Kidney (tissue), 14 donors: ENCODE data around the gene CGB7. TPM values are rescaled to one million over a fixed set of nuclear protein-coding genes. Genes with fewer than 3 reads are reported as not detected.
"Not testable (repeated sequence)": the region's sequence is repeated elsewhere in the genome, so short reads cannot be mapped to it uniquely, and the experiment has no call there.

Experiments
- DNase-seq, 5 donors: peaks; one replicate each; pipeline ENCODE4 v3.0.0-alpha.2; 2013 to 2020
- FAIRE-seq: peaks from 2 replicates; lab custom pipeline; 2012; peaks lifted over from hg19 to GRCh38; lab: Jason Lieb, UNC
- H3K27ac ChIP-seq, 2 donors: one replicate each; pipeline ENCODE4 v1.7.0; 2013; ENCODE audit warnings: low read depth in 2 of 2, low read length in 2 of 2, inconsistent platforms in 1 of 2
- H3K27me3 ChIP-seq: one replicate; pipeline ENCODE4 v1.7.1; 2013; ENCODE audit warnings: low read length, inconsistent platforms; ENCODE audit not compliant: control insufficient read depth, insufficient read depth
- H3K36me3 ChIP-seq, 3 donors: one replicate each; pipeline versions ENCODE4 v1.7.0 to v1.7.1; 2013; ENCODE audit warnings: low read length in 3 of 3, control low read depth in 1 of 3, inconsistent platforms in 1 of 3; ENCODE audit not compliant: insufficient read depth in 3 of 3, control insufficient read depth in 2 of 3
- H3K4me1 ChIP-seq, 3 donors: one replicate each; pipeline versions ENCODE4 v1.7.0 to v1.7.1; 2013; ENCODE audit warnings: low read length in 3 of 3, inconsistent platforms in 1 of 3, low read depth in 1 of 3; ENCODE audit not compliant: control insufficient read depth in 2 of 3, insufficient read depth in 2 of 3
- H3K4me3 ChIP-seq, 3 donors: one replicate each; pipeline versions ENCODE4 v1.7.0 to v1.8.1; 2013; ENCODE audit warnings: low read length in 3 of 3, control low read depth in 1 of 3, inconsistent platforms in 1 of 3
- H3K9ac ChIP-seq, 3 donors: one replicate each; pipeline versions ENCODE4 v1.7.0 to v1.7.1; 2013; ENCODE audit warnings: low read length in 3 of 3, control low read depth in 1 of 3, inconsistent platforms in 1 of 3
- H3K9me3 ChIP-seq, 3 donors: one replicate each; pipeline versions ENCODE4 v1.7.0 to v1.7.1; 2013; ENCODE audit warnings: low read length in 3 of 3, control low read depth in 1 of 3, inconsistent platforms in 1 of 3; ENCODE audit not compliant: control insufficient read depth in 2 of 3, insufficient read depth in 1 of 3
- intact Hi-C: fragments of 100-400 bp; cut with DNase I; formaldehyde crosslinking; loops from one replicate; pipeline ENCODE4 v1.11.1; 2022
- polyA plus RNA-seq: library from polyadenylated mRNA; stranded (reverse); fragments of 350-450 nt; fragmentation: Illumina TruSeq; extraction: RNeasy Lipid Tissue Mini Kit (QIAGEN cat#74804); gene quantifications from one replicate; pipeline ENCODE4 v1.2.3, GENCODE V29; 2014; ENCODE audit warnings: low read depth, low replicate concordance; ENCODE audit not compliant: insufficient read depth
- total RNA-seq: library from RNA; stranded (reverse); fragmentation: NEBNext Ultra II Directional; extraction: Animal tissue kit (Norgen Biotek cat#: 25700); gene quantifications from one replicate; pipeline ENCODE4 v1.2.1, GENCODE V29; 2021
- TF ChIP-seq, protein P1 (sequence below): IDR thresholded peaks from 3 replicates; pipeline ENCODE4 v1.5.1; 2012; ENCODE audit warnings: mild to moderate bottlenecking, moderate library complexity, borderline replicate concordance; ENCODE audit not compliant: insufficient read depth; ENCODE audit errors: extremely low read depth
- donor health status: control.
- donor health status: control.
- donor health status: control.
- donor health status: control.
- donor health status: control.
- donor health status: DM: yes; HTN: yes; CAD: no.
- donor health status: Normal renal cell carcinoma (clear cell type).

CGB7 gene
- total and polyA plus RNA-seq, 2 donors from 2014 or later: not detected

DNA sequence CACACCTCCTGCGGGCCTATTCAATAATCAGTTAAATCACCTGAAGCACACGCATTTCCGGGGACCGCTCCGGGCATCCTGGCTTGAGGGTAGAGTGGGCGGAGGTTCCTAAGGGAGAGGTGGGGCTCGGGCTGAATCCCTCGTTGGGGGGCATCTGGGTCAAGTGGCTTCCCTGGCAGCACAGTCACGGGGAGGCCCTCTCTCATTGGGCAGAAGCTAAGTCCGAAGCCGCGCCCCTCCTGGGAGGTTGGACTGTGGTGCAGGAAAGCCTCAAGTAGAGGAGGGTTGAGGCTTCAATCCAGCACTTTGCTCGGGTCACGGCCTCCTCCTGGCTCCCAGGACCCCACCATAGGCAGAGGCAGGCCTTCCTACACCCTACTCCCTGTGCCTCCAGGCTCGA, 14.0 kb downstream of the CGB7 start, which contains the start of gene CGB5:
CGB5 (plus strand) TSS at position 301 of the 400 bp plus-strand sequence. CDS start 362 bp downstream, outside the sequence.
- H3K9ac ChIP-seq, H3K4me1 ChIP-seq, H3K27ac ChIP-seq, H3K4me3 ChIP-seq, H3K27me3 ChIP-seq, DNase-seq, FAIRE-seq, H3K36me3 ChIP-seq, intact Hi-C loops, H3K9me3 ChIP-seq: not testable (repeated sequence)

DNA sequence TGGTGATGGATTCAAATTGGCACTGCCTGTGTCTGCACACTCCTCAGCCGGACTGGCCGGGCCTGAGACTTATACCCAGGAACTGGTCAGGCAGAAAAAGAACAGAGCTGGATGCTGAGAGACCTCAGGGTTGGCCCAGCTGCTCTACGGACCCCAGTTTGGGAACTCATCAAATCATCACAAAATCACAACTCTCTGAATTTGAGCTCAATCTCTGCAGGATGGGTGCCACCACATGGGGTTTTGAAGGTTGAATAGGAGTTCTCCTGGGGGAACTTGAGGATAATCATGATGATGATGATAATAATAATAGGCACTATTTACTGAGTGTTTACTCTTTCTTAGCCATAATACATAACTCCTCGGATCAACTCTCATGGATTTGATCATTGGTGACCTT, 14.9 kb downstream of the CGB7 start:
- intact Hi-C loops, H3K9ac ChIP-seq, H3K36me3 ChIP-seq, H3K4me1 ChIP-seq, FAIRE-seq, H3K9me3 ChIP-seq, H3K27ac ChIP-seq, DNase-seq, H3K27me3 ChIP-seq, H3K4me3 ChIP-seq: not testable (repeated sequence)

DNA sequence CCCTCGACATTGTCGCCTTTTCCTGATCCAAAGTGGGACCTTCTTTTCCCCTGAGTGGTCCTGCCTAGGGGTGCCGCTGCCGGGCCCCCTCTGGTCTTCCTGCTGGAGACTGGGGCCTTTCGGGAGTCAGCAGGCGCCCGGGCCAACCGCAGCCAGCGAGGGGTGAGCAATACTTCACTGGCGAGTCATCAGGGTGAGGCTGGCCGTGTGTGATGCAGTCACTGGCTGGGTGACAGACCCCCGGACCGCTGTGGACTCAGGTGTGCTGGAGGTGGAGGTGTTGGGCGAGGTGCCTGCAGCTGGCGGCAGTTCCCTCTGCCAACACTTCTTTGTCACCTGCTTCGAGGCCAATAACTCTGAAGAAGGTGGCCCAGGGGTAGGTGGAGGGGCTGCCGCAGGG, 15.4 kb downstream of the CGB7 start:
- TF ChIP-seq, protein P1, sequence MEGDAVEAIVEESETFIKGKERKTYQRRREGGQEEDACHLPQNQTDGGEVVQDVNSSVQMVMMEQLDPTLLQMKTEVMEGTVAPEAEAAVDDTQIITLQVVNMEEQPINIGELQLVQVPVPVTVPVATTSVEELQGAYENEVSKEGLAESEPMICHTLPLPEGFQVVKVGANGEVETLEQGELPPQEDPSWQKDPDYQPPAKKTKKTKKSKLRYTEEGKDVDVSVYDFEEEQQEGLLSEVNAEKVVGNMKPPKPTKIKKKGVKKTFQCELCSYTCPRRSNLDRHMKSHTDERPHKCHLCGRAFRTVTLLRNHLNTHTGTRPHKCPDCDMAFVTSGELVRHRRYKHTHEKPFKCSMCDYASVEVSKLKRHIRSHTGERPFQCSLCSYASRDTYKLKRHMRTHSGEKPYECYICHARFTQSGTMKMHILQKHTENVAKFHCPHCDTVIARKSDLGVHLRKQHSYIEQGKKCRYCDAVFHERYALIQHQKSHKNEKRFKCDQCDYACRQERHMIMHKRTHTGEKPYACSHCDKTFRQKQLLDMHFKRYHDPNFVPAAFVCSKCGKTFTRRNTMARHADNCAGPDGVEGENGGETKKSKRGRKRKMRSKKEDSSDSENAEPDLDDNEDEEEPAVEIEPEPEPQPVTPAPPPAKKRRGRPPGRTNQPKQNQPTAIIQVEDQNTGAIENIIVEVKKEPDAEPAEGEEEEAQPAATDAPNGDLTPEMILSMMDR: no peak
- Histone ChIP-seq H3K9me3 (no peaks in the 10 kb centered on the region), H3K9ac (no peak overlapping the region), H3K27me3 (no peaks in the 10 kb centered on the region), H3K4me3 (no peak overlapping the region), H3K36me3 (no peaks in the 10 kb centered on the region), H3K27ac (no peak overlapping the region), H3K4me1 (no peaks in the 10 kb centered on the region)
- FAIRE-seq (no peak), DNase-seq (no peak)
- intact Hi-C loops: no loop called here

DNA sequence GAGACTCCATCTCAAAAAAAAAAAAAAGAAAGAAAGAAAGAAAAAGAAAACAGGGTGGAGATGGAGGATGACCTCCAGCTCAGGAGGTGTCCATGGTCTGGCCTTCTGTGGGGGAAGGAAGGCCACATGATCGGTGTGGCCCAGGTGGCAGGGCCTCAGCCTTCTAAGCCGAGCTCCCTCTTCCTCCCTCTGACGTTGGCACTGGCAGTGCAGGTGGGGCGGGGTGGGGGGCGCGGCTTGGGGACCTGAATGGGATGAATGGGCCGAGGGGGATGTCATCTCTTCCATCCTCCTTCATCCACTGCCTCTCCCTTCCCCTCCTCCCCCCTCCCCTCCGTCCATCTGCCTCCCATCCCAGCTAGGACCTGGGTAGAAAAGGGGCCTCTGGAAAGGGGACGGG, 17.8 kb downstream of the CGB7 start:
- H3K9me3 ChIP-seq, H3K27ac ChIP-seq, H3K4me3 ChIP-seq, DNase-seq, H3K4me1 ChIP-seq, intact Hi-C loops, FAIRE-seq, H3K36me3 ChIP-seq, H3K9ac ChIP-seq, H3K27me3 ChIP-seq: not testable (repeated sequence)

DNA sequence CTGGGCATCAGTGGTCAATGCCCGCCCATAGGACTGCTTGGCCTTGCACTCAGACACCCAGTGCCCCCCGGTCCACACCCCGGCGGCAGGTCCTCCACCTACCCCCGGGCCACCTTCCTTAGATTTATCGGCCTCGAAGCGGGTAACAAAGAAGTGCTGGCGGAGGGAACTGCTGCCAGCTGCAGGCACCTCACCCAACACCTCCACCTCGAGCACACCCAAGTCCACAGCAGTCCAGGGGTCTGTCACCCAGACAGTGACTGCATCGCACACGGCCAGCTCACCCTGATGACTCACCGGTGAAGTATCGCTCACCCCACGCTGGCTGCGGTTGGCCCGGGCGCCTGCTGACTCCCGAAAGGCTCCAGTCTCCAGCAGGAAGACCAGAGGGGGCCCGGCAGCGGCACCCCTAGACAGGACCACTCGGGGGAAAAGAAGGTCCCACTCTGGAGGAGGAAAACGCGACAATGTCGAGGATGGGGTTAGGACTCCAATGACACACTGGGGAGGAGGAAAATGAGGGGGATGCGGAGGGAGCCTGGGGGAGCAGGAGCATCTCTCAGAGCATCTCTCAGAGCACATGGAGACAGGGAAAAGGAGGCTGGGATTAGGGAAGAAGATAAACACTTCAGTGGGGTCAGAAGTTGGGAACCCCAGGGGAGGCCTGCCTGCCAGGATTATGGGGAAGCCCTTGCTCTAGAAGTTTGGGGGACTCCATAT, 18.8 kb downstream of the CGB7 start:
- H3K4me1 ChIP-seq, H3K9ac ChIP-seq, H3K36me3 ChIP-seq, H3K4me3 ChIP-seq, DNase-seq, H3K27ac ChIP-seq, FAIRE-seq, intact Hi-C loops, H3K9me3 ChIP-seq, H3K27me3 ChIP-seq: not testable (repeated sequence)

DNA sequence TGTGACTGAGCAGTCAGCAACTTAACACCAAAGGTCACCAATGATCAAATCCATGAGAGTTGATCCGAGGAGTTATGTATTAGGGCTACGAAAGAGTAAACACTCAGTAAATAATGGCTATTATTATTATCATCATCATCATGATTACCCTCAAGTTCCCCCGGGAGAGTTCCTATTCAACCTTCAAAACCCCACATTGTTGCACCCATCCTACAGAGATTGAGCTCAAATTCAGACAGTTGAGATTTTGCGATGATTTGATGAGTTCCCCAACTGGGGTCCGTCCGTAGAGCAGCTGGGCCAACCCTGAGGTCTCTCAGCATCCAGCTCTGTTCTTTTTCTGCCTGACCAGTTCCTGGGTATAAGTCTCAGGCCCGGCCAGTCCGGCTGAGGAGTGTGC, 19.4 kb downstream of the CGB7 start:
- not testable (repeated sequence) for FAIRE-seq, DNase-seq

DNA sequence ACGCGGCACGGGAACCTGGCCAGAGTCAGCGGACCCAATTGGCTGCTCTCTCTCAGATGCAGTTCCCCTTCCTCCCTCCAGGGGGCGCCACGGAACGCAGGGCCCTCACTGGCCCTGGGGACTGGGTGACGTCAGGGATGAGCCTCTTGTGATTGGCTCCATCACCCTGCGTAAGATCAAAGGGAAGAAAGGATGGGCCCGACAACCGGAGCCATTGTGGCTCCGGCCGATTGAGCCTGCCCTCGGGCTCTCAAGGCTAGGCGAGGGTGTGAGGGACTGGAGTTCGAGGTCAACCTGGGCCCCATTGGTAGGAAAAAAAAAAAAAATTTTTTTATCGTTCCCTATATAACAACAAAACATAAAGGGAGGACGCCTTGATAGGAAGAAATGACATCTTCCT, 20.7 kb downstream of the CGB7 start, which contains the start of gene CGB1:
CGB1 (minus strand) TSS at position 81 of the 400 bp plus-strand sequence. CDS start 184 bp downstream, outside the sequence.
- H3K4me1 ChIP-seq, H3K9ac ChIP-seq, DNase-seq, H3K4me3 ChIP-seq, H3K36me3 ChIP-seq, intact Hi-C loops, H3K9me3 ChIP-seq, FAIRE-seq, H3K27me3 ChIP-seq, H3K27ac ChIP-seq: not testable (repeated sequence)

More for the DNA sequence above, 19.4 kb downstream of the CGB7 start:
- H3K27ac ChIP-seq, H3K36me3 ChIP-seq, H3K4me1 ChIP-seq, H3K4me3 ChIP-seq, intact Hi-C loops, H3K27me3 ChIP-seq, H3K9ac ChIP-seq, H3K9me3 ChIP-seq: not testable (repeated sequence)
